Measurements from ENCODE around the gene ZNF785. TPM values are rescaled to one million over a fixed set of nuclear protein-coding genes. Genes with fewer than 3 reads are reported as not detected.

Gene ZNF785
- total and polyA plus RNA-seq, 2 of the 13 experiments (the other 11 are each of a cell fraction or from before 2014, with no cell fraction given): 0.01 TPM; not detected in 1

DNA sequence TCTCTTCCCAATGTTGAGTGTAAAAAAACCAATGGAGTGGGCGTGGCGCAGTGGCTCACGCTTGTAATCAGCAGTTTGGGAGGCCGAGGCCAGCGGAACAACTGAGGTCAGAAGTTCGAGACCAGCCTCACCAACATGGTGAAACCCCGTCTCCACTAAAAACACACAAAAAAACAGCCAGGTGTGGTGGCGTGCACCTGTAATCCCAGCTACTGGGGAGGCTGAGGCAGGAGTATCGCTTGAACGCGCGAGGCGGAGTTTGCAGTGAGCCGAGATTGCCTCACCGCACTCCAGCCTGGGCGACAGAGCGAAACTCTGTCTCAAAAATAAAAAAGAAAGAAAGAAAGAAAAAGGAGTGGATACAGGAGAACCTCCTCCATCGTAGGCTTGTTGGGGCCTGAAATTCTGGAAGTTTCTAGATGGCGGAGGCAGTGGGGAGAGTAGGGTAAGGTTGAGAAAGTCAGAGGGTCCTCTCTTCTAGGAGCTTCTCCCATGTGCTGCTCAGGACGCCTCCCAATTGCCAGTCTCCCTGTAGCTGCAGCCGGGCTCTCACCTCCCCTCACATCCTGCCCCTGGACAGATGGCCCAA is 26.6 kb downstream of the ZNF785 start (continued):
- TF ChIP-seq, protein P1, sequence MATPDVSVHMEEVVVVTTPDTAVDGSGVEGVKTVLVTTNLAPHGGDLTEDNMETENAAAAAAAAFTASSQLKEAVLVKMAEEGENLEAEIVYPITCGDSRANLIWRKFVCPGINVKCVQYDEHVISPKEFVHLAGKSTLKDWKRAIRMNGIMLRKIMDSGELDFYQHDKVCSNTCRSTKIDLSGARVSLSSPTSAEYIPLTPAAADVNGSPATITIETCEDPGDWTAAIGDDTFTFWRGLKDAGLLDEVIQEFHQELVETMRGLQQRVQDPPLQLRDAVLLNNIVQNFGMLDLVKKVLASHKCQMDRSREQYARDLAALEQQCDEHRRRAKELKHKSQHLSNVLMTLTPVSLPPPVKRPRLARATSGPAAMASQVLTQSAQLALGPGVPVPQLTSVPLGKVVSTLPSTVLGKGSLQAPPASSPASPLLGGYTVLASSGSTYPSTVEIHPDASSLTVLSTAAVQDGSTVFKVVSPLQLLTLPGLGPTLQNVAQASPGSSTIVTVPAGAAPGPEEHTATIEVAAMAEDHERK (CRISPR knock-in tag; IDR thresholded peaks at IDR 0.05; ENCODE audit: low read depth): no peak
- TF ChIP-seq, protein P2, sequence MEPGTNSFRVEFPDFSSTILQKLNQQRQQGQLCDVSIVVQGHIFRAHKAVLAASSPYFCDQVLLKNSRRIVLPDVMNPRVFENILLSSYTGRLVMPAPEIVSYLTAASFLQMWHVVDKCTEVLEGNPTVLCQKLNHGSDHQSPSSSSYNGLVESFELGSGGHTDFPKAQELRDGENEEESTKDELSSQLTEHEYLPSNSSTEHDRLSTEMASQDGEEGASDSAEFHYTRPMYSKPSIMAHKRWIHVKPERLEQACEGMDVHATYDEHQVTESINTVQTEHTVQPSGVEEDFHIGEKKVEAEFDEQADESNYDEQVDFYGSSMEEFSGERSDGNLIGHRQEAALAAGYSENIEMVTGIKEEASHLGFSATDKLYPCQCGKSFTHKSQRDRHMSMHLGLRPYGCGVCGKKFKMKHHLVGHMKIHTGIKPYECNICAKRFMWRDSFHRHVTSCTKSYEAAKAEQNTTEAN (CRISPR knock-in tag; conservative IDR thresholded peaks at IDR 0.05): no peak; the same call in 1 of the 2 replicates
- TF ChIP-seq ZSCAN31 (CRISPR knock-in tag; IDR thresholded peaks at IDR 0.05; ENCODE audit: low read depth) (no peak), MIER2 (CRISPR knock-in tag; IDR thresholded peaks at IDR 0.05) (no peak), GFI1 (CRISPR knock-in tag; IDR thresholded peaks at IDR 0.05; ENCODE audit: borderline replicate concordance) (0 out of 2 replicates have a peak, but pooled peaks have one; percentile 45), ZFP36 (IDR thresholded peaks at IDR 0.05; ENCODE audit: borderline replicate concordance, low read depth, low read length, partially characterized antibody) (no peak), HDAC2 (CRISPR knock-in tag; IDR thresholded peaks at IDR 0.05) (0 out of 2 replicates have a peak, but pooled peaks have one; percentile 12), GLI4 (CRISPR knock-in tag; IDR thresholded peaks at IDR 0.05; ENCODE audit: borderline replicate concordance) (no peak), MLLT10 (CRISPR knock-in tag; IDR thresholded peaks at IDR 0.05) (no peak), AGO1 (IDR thresholded peaks at IDR 0.05; ENCODE audit: low read depth, low read length, poor library complexity, severe bottlenecking) (no peak), U2AF1 (optimal IDR thresholded peaks at IDR 0.05; ENCODE audit: low read depth, low read length) (no peak), ZFP36L1 (CRISPR knock-in tag; IDR thresholded peaks at IDR 0.05) (no peak), ZNF563 (CRISPR knock-in tag; IDR thresholded peaks at IDR 0.05) (peak; percentile 43; the same call in 1 of the 2 replicates), GABPA (IDR thresholded peaks at IDR 0.05; ENCODE audit: low read depth, low read length) (no peak), GABPA (CRISPR knock-in tag; IDR thresholded peaks at IDR 0.05; ENCODE audit: low read depth) (no peak), ZNF652 (CRISPR knock-in tag; IDR thresholded peaks at IDR 0.05; ENCODE audit: borderline replicate concordance, low read depth) (no peak), PHB2 (IDR thresholded peaks at IDR 0.05; ENCODE audit: partially characterized antibody) (no peak)
- TF ChIP-seq, protein P3, sequence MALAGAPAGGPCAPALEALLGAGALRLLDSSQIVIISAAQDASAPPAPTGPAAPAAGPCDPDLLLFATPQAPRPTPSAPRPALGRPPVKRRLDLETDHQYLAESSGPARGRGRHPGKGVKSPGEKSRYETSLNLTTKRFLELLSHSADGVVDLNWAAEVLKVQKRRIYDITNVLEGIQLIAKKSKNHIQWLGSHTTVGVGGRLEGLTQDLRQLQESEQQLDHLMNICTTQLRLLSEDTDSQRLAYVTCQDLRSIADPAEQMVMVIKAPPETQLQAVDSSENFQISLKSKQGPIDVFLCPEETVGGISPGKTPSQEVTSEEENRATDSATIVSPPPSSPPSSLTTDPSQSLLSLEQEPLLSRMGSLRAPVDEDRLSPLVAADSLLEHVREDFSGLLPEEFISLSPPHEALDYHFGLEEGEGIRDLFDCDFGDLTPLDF (CRISPR knock-in tag; IDR thresholded peaks at IDR 0.05): no peak
- TF ChIP-seq, protein P4, sequence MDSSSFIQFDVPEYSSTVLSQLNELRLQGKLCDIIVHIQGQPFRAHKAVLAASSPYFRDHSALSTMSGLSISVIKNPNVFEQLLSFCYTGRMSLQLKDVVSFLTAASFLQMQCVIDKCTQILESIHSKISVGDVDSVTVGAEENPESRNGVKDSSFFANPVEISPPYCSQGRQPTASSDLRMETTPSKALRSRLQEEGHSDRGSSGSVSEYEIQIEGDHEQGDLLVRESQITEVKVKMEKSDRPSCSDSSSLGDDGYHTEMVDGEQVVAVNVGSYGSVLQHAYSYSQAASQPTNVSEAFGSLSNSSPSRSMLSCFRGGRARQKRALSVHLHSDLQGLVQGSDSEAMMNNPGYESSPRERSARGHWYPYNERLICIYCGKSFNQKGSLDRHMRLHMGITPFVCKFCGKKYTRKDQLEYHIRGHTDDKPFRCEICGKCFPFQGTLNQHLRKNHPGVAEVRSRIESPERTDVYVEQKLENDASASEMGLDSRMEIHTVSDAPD (CRISPR knock-in tag; IDR thresholded peaks at IDR 0.05): no peak
